Measurements from ENCODE around the gene KDM1A.
A peak's percentile ranks its signal among the peaks of the same experiment; 100 is the strongest.

The KDM1A gene

DNA sequence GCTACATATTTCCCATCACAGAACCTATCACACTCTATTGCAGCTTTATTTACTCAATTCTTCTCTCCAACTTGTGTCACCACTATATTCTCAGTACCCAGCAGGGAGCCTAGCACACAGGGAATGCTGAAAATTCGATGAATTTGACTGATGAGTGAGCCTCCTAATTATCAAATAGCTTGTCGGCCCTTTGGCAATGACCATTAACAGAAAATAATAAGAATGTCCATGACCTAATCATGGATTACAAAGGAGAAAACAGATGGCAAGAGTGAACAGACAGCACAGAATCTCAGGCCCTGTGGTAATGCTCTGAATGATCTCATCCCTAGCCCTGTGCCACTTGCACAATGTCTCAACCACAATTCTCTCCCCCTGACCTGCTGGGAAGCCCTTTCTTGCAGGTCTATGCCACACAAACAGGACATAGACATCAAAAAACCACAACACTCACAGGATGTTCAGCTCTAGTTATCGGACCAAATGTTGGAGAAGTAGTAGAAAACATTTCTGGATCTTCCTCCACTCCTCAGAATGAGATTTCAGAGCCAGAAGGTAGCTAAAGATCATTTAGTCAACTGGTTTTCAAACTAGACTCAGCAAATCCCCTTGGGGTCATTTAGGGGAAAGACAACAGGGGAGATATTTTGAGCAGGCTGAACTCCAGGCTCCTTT, 80.9 kb downstream of the KDM1A start:
- TF ChIP-seq, protein P1, sequence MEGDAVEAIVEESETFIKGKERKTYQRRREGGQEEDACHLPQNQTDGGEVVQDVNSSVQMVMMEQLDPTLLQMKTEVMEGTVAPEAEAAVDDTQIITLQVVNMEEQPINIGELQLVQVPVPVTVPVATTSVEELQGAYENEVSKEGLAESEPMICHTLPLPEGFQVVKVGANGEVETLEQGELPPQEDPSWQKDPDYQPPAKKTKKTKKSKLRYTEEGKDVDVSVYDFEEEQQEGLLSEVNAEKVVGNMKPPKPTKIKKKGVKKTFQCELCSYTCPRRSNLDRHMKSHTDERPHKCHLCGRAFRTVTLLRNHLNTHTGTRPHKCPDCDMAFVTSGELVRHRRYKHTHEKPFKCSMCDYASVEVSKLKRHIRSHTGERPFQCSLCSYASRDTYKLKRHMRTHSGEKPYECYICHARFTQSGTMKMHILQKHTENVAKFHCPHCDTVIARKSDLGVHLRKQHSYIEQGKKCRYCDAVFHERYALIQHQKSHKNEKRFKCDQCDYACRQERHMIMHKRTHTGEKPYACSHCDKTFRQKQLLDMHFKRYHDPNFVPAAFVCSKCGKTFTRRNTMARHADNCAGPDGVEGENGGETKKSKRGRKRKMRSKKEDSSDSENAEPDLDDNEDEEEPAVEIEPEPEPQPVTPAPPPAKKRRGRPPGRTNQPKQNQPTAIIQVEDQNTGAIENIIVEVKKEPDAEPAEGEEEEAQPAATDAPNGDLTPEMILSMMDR (IDR thresholded peaks at IDR 0.05; ENCODE audit: low read depth, low read length, missing control alignments): no peak
- peak; percentile 65 for DNase-seq (ENCODE audit: extremely low read depth, low read depth)
- no peak overlapping the region for H3K4me3 ChIP-seq (replicated peaks; ENCODE audit: low read depth, low read length)

DNA sequence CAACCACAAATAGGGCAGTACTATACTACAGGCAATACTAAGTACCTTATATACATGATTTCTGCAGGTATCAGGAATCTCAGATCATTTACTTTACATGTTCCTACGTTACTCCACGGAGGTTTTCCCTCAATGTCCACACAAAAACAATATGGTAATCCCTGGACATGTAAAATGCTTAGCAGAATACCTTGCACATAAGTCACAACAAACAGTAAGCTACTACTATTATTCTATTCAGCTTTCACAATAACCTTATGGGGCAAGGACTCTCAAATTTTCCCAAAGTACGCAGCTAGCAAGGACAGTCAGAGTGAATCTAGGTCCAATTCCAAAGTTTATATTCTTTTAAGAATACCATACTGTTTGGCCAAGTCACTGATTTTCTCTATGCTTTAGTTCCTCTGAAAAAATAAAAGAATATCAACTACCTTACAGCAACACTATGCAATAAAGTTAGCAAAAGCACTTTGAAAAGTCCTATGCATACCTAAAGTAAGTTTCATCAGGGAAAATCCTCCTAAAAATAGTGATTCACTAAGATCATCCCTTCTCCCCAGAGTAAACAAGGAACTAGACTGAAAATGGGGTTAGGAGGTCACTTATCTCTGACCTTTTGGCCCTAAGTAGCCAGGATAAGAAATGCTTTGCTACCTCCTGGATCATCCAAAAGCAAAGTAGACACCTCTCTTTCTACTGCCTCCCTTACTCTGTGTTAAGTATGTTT, 82.0 kb downstream of the KDM1A start:
- H3K4me3 ChIP-seq (replicated peaks; ENCODE audit: low read depth, low read length): no peak overlapping the region
- DNase-seq (ENCODE audit: extremely low read depth, low read depth): no peak

DNA sequence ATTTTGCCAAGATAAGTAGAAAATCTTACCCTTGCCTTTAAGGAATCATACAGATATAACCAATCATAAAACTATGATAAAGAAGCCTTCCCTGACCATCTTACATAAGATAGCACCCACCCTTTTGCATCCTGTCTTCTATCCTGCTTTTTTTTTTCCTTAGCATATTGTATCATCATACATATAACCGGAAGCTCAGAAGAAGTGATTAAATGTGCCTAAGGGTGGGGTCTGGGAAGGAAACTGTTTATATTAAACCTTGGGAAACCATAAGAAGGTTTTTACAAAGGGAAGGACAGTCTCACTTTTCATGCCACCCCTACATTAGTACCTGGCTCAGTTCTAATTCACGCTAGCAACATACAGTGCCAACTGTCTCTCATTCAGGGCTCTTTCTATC, 82.6 kb downstream of the KDM1A start:
- DNase-seq (ENCODE audit: extremely low read depth, low read depth): no peak
- H3K4me3 ChIP-seq (replicated peaks; ENCODE audit: low read depth, low read length): no peak overlapping the region
- TF ChIP-seq, protein P1 (IDR thresholded peaks at IDR 0.05; ENCODE audit: low read depth, low read length, missing control alignments): no peak

More for the DNA sequence above, 82.0 kb downstream of the KDM1A start:
- TF ChIP-seq, protein P1 (IDR thresholded peaks at IDR 0.05; ENCODE audit: low read depth, low read length, missing control alignments): no peak

DNA sequence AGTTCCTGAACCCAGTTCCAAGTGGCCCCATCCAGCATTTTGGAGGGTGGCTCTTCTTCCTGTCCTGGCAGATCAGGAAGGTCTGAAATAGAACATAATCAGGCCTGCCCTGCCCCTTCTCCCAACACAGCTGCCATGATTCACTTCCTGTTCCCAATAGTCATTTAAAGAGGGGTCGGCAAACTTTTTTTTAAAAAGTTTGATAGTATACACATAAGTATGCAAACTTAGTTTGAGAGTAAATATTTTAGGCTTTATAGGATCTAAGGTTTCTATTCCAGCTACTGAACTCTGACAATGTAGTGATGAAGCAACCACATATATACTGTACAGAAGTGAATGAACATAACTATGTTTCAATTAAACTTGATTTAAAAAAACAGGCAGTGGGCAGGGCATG, 83.0 kb downstream of the KDM1A start:
- DNase-seq (ENCODE audit: extremely low read depth, low read depth): no peak
- TF ChIP-seq, protein P1 (IDR thresholded peaks at IDR 0.05; ENCODE audit: low read depth, low read length, missing control alignments): no peak
- H3K4me3 ChIP-seq (replicated peaks; ENCODE audit: low read depth, low read length): no peak overlapping the region

DNA sequence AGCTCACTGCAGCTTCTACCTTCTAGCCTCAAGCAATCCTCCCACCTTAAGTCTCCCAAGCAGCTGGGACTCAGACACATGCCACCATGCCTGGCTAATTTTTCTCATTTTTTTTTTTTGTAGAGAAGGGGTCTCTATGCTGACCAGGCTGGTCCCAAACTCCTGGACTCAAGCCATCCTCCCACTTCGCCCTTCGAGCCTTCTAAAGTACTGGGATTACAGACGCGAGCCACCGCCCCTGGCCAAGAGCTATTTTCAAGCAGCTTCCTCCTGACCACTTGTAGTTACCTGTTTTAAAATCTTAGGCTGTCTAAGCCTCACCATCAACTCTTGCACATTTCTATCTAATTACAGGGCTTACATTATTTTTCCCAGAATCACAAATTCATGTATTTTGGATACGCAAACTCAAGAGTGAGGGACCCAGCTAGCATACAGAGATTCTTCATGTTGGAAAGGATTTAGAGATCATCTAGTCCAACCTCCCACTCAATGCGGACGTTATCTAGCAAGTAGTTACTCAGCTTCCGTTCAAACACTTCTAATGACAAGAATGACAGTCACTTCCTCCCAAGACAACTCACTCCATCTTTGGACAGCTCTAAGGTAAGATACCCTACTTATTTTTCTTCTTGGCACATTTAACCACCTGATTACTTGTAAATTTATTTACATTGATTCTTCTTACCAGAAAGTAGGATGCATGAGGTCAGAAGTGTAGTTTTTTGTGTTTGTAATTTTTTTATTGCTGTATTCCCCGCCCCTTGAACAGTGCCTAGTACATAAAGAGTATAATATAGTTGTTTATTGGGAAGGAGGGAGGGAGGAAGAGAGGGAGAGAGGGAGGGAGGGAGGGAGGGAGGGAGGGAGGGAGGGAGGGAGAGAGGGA, 84.0 kb downstream of the KDM1A start:
- no peak for DNase-seq (ENCODE audit: extremely low read depth, low read depth)
- TF ChIP-seq, protein P1 (IDR thresholded peaks at IDR 0.05; ENCODE audit: low read depth, low read length, missing control alignments): no peak
- no peak overlapping the region for H3K4me3 ChIP-seq (replicated peaks; ENCODE audit: low read depth, low read length)

DNA sequence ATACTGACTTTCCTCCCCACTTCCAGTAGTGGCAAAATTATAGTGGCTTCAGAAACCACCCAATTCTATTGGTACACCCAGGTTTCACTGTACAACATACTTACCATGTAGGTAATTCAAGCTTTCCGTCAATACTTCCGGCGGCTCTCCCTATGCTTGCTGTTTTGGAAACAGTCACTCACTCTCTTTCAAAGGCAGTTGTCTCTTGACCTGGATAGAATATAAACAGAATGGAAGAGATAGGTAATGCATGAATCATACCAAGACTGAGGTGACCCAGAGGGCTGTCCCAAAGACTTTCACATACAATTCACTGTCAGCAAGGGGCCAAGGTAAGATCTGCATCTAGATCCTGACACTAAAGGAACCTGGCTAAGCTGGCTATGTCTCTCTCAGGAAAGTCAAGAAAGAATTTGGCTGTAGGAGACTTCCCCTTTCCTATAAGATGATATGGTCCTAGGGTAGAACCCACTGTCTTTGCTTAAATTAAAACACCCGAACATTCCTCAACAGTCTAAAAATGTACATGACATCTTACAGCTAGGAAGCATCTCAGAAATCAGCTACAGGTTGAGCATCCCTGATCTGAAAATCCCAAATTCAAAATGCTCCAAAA, 89.8 kb downstream of the KDM1A start:
- TF ChIP-seq, protein P1 (IDR thresholded peaks at IDR 0.05; ENCODE audit: low read depth, low read length, missing control alignments): no peak
- no peak overlapping the region for H3K4me3 ChIP-seq (replicated peaks; ENCODE audit: low read depth, low read length)
- no peak for DNase-seq (ENCODE audit: extremely low read depth, low read depth)

Data from HFF-Myc (cell line).